DMS 273 treated with DMSO at 0.1 percent for 48 hours (cell line): Measurements from ENCODE around the gene TFAM.
"Not testable (repeated sequence)": the region's sequence is repeated elsewhere in the genome, so short reads cannot be mapped to it uniquely, and the experiment has no call there.

Experiments used
- DNase-seq: peaks from one replicate; lab custom pipeline; 2025; lab: John Stamatoyannopoulos, UW

TFAM gene

DNA sequence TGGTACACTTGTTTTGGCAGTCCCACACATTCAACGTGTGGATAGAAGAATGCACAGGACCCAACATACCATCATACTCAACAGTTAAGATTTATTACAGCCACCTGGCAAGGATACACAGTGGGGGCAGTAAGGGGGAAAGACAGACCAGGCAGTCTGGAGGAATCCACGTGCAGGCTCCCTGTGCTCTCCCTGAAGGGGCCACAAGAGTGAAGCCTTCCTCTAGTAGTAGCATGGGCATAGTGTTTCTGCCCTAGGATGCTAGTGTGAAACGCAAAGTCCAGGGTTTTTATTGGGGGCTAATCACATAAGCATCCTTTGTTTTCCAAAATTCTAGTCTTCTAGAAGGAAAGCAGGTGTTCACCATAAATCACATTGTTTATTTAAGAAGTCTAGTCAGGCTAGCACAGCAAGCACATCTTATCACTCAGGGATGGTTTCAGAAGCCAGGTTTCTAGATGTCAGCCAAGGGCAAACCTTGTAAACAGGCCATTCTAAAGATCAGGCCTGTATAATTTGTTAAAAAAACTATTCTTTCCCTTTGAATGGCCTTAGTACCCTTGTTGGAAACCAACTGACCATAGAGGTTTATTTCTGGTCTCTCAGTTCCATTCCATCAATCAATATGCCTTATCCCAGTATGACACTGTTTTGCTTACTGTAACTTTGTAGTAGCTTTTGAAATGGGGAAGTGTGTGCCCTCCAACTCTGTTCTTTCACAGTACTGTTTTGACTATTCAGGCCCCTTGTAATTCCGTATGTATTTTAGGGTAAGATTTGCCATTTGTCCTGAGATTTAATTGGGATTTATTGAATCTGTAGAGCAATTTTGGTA, 12.4 kb upstream of the TFAM start:
- no peak for DNase-seq

DNA sequence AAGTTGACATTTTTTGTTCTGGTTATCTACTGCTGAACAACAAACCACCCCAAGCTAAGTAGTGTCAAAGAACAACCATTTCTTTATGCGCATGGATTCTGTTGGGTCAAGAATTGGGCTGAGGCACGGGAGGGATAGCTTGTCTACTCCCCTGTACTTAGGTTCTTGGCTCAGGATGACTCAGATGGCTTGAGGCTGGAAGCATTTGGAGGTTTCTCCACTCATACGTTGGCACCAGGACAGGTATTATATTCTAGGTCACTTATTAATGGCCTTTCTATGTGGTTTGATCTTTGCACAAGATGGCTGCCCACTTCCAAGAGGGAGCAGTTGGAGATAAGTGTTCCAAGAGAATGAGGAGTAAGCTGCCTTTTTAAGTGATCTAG, 11.8 kb upstream of the TFAM start:
- DNase-seq, result no peak

DNA sequence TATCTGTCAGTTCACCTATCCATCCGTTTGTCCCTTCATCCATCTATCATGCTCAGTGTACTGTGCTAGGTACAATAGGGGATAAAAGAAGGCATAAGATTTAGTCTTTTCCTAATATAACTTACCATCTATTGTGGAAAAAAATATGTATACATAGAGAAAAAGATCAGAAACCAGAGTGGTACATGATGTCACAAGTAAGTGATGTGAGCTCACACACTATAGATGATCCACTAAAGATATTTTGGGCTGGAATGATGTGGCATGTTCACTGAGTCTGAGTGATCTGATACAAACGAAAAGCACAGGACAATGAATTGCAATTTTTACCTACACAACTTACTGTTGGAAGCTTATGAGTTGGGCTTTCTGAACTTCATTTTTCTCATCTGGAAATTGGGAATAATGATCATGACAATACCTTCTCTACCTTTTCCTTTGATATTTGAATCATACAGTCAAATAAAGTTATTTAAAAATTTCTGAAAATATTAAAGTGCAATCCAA, 2.7 kb upstream of the TFAM start:
- no peak for DNase-seq

DNA sequence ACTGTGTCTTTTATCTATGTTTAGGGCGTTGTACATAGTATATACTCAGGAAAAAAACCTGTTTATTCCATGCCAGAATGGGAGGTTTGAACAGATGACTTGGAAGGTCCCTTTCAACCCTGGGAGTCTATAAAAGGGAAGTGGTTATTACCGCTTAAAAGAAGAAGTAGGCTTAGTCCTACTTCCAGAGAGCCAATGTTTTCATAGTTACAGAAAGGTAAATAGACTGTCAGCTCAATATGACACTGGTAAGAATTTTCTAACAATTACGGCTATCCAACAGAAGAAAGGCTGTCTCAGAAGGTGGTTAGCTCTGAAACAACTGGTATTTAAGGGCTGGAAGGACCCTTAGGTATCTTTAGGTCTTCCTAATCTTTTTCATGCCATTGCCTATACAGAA, 1.1 kb upstream of the TFAM start:
- DNase-seq, result no peak

DNA sequence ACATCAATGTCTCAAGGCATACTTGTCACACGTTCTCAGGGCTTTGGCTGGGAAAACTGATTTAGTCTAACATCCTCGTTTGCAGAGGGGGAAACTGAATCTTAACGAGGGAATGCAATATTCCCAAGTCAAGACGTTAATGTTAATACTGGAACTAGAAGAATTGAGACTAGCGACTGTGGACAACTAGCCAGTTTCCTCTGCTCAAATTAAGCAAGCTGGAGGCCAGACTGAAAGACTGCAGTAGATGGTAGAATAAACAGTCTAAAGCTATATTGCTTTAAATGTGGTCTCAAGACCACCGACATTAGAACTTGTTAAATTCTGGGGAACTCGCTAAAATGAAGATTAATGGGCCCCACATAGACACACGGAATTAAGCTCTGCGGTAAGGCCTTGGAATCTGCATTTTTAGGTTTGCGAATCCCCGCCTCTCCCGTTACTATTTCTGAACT, 639 bp upstream of the TFAM start:
- DNase-seq, result no peak

DNA sequence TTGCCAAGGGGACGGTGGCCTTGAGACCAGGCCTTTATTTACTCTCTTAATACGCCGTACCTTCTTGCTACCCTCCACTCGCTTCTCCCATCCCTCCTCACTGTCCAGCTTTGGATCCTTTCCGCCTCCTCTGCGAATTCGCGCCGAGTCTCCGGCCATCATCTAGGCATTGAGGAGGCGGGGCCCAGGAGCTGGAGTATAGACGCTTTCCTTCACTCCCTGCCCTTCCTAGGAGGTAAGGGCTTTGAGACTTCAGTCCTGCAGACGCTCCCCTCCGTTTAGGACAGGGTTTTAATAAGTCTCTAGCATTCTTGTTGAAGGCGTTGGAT, 538 bp downstream of the TFAM start:
- DNase-seq, result no peak

DNA sequence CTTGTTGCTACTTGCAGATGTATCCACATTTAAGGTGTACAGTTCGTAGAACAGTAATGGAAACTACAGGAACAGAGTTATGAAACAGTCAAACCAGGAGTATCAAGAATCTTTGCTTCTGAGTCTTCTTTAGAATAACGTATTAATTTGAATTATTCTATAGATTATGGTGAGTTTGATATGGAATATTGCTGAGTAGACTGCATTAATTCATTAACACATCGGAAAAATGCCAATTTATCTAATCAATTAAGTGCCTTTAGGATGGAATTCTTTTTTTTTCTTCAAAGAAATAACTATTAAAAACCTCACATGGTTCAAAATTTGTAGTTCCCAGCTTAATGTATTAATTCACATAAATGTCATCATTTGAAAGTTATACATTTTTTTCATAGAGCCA, 3.8 kb downstream of the TFAM start:
- no peak for DNase-seq

DNA sequence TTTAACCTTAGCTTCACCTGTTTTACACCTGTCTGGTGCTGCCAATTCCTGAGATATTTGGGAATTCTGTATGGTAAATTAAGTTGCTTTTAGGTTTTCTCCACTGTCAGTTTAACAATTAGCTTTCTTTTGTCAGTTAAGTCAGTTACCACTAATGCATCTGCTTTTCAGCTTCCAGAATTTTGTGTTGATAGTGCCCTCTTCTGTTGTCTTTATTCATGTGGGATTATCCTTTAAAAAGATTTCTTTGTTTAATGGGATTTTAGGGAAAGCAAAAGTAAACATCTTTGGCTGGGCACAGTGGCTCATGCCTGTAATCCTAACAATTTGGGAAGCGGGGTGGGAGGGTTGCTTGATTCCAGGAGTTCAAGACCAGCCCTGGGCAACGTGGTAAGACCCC, 8.1 kb downstream of the TFAM start:
- no peak for DNase-seq

DNA sequence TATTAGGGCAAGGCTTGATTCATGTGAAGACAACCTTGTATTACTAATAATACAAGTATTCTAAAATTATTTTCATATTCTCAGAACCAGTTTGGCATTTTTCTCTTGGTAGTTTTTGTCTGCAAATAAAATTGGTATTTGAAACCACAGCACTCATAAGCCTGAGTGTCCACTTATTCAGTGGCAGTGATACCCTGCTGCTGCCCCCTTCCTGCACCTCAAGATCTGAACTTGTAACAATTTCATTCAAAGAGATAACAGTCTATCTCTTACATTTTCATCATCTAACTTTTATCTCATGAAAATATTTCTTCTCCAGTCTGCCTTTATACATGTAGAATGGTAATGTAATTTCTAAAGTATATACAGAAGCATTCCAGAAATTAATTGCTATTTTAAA, 9.3 kb downstream of the TFAM start:
- DNase-seq, result no peak

DNA sequence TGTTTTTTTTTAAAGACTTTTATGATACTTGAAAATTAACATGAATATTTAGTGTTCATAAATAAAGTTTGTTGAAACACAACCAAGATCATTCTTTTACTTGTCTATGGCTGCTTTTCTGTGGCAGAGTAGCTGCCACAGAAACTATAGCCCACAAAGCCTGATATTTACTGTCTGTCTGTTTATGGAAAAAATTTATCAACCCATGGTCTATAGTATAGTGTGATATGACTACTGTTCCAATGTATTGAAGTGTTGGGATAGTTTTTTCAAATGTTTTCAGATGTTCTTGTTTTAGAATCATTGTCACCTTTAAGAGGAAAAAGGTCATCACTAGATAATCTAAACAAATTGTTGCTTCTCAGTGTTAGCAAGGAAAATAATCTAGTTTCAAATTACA, 10.8 kb downstream of the TFAM start:
- no peak for DNase-seq

DNA sequence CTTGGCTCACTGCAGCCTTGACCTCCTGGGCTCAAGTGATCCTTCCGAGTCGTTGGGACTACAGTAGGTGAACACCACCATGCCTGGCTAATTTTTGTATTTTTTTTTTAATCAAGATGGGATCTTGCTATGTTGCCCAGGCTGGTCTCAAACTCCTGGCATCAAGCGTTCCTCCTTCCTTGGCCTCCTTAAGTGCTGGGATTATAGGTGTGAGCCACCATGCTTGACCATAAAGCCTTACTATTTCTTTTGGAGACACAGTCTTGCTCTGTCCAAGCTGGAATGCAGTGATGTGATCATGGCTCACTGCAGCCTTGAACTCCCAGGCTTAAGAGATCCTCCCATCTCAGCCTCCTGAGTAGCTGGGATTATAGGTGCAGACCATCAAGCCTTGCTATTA, 12.6 kb downstream of the TFAM start:
- DNase-seq, result no peak

DNA sequence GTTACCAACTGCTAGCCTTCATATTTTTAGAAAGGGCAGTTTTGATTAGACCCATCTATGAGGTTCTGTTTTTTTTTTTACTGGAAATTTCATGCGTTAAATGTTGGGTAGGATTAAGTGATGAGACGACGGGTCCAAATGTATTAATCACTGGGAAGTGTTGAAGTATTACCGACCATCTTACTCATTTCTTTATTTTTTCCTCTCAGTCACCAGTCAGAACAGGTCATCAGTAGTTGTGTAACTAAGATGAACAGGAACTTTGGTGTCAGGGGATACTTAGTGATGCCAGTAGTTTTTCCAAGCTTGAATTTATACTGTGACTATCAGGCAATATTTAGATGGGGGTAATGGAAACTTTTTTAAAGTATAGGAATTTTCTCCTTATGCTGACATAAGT, 14.2 kb downstream of the TFAM start:
- DNase-seq, result no peak

DNA sequence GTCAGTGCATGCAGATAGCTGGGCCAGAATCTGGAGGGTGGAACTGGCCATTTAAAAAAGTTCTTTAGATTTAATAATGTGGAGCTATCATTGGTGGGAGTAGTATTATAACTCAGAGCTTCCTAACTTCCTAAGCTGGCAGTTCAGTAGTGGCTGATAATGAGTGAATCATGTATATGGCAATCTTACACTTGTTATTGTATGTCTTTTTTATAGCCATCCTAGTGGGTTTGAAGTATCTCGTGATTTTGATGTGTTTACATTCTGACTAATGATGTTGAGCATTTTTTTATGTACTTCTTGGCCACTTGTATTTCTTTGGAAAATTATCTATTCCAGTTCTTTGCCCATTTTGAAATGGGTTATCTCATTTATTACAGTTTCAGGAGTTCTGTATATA, 15.4 kb downstream of the TFAM start:
- no peak for DNase-seq

DNA sequence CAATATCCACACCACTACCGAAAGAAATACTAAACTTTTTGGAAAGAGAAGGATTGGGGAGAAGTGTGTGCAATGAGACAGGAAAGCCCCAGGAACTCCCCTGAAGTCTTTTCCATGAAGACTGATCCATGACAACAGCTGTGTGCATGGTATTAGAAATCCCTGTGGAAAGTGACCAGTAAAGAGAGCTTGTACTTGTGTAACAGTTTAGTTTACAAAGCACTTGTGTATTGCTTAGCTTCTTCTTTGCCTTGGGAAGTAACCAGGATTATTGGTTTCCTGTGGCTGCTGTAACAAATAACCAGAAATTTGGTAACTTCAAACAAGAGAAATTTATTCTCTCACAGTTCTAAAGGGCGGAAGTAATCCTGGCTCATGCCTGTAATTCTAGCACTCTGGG, 18.8 kb downstream of the TFAM start:
- no peak for DNase-seq

DNA sequence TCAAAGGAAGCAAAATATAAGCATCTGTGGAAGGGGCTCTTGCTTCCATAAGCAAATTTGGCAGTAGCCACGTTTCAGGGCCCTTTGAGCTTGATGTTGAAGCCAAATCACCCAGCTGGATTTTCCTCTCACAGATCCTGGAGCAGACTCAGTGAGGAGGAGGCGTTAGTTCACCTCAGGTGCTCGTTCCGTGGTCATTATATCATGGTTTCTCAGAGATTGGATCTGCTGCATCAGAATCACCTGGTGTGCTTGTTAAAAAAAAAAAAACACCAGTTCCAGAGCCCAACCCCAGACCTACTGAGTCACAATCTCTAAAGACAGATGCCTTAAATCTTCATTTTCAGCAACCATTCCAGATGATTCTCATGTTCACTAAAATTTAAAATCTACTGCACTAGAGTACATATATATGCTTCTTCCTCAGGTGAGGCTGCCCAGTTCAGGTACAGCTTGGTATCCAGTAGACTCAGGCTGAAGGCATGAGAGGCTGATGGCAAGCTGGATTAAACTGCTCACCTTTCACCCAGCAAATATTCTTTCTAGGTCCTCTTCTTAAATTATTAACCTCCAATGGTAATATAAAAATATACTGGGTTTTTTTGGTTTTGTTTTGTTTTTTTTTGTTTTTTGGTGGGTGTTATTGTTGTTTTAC, 24.9 kb downstream of the TFAM start:
- no peak for DNase-seq

DNA sequence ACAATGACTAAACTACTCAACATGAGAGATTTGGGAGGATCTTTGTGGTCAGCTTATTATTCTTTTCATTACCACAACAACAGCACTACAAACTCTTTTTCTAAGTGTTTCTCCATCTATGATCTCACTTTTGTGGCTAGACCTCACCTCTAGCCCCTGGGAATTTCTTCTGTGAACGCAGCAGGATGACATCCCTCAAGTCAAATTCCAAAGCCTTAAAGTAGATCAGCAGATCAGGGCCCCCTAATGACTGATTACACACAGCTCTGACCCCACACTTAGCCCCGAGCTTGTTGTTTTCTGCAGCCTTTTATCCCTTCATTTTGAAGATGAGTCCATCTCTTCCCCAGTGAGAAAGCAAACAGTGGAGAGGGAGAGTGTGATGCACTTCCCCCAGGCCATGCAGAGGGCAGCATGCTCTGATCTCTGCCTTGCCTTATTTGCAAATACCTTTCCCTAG, 27.3 kb downstream of the TFAM start:
- DNase-seq, result no peak

DNA sequence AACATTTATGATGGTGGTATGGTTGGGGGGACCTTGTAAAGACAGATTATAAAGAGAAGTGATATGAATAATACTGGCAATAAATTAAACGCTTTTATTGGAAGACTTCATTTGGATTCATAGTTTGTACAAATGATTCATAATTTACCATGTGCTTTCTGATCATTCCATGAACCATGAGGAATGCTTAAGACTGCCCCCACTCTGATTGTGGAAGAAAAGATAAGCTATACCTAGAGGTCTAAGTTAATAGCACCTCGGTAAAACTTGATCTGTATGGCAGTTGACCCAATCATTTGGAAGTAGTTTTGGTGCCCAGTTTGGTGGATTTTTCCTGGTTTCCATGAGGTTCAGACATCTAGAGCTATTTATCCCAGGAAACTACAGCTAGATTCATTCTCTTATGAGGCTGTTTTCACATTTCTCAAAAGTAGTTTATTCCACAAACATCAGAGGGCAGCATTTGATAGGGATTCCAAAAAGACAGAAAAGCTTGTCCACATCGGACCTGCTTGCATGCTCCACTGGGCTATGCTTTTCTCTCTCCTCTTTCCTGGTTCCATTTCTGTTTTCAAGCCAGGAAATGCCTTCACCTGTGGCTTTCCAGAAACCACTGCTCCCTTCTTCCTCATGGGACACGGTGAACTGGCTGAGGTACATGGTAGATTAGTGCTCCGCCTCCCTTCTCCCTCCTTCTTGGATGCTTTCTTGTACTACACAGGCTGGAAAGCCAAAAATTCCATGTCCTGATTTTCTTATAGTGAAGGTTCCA, 29.2 kb downstream of the TFAM start:
- peak; percentile 0 for DNase-seq

DNA sequence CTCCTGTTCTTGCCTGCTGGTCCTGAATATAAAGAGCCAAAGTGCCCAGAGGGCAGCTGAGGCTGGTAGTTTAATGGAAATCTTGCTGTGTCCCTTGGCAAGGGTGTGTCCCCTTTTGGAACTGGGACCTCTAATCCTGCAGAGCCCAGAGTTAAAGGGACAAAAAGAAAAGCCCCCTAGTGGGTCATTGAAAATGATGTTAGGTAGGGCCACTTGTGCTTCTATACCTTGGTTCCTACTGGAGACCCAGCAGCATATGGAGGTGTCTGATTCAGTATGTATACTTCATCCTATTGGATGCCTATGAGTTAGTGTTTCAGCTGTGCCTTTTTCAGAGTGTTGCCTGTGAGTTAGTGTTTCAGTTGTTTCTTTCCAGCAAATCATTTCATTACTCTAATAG, 30.5 kb downstream of the TFAM start:
- no peak for DNase-seq

DNA sequence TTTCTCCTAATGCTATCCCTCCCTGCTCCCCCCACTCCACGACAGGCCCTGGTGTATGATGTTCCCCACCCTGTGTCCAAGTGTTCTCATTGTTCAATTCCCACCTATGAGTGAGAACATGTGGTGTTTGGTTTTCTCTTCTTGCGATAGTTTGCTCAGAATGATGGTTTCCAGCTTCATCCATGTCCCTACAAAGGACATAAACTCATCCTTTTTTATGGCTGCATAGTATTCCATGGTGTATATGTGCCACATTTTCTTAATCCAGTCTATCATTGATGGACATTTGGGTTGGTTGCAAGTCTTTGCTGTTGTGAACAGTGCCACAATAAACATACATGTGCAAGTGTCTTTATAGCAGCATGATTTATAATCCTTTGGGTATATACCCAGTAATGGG, 32.7 kb downstream of the TFAM start:
- DNase-seq, result not testable (repeated sequence)

DNA sequence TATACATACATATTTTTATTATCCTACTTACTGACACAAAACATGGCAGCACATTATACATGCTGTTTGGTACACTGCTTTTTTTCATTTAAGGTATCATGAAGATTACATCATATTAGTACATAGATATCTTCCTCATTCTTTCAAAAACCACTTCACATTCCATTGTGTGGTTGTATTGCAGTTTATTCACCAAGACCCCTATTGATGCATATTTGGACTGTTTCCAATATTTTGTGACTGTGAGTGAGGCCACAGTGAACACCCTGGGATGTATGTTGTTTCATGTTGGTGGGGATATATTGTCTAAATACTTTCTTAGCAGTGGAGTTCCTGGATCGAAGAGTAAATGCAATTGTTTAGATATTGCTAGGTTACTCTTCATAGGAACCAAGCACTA, 39.0 kb downstream of the TFAM start:
- DNase-seq, result no peak

DNA sequence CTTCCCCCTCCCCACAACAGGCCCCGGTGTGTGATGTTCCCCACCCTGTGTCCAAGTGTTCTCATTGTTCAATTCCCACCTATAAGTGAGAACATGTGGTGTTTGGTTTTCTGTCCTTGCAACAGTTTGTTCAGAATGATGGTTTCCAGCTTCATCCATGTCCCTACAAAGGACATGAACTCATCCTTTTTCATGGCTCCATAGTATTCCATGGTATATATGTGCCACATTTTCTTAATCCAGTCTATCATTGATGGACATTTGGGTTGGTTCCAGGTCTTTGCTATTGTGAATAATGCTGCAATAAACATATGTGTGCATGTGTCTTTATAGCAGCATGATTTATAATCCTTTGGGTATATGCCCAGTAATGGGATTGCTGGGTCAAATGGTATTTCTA, 43.2 kb downstream of the TFAM start:
- not testable (repeated sequence) for DNase-seq

DNA sequence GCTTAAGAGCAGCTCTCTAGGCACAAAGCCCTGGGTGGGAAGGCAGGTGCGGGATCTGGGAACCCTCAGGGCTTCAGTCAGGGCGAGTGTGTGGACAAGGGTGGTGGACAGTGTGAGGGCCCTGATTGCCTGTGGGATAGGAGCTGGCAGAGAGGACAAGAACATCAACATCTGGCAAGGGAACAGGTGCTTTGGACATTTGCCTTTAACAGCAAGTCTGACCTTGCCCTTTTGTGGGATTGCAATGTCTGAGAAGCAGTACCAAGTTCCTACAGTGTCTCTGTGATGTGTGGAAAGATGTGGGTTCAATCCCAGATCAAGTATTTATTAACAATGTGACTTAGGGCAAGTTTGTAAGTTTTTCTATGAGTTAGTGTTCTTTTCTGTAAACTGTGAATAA, 46.7 kb downstream of the TFAM start:
- DNase-seq, result no peak

DNA sequence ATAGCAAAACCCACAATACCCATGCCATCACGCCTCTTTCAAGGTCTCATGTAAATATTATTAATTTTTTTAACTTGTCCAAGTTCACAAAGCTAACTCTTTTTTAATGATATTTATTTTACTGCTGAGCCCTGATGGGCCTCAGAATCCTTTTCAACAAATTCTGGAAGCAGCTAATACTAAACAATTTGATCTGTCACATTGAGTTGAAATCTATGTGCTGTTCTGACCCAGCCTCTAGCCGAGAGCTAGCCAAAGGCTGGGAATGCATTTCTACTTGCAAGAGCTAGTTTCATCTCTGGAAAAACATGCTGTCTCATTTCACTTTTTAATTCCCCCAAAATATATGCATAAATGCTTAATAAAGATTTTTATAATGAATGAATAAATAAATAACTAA, 47.9 kb downstream of the TFAM start:
- DNase-seq, result no peak
